HG03139 (cell line): Measurements from ENCODE around the gene SHISAL2B.
"Not testable (repeated sequence)": the region's sequence is repeated elsewhere in the genome, so short reads cannot be mapped to it uniquely, and the experiment has no call there.

Source experiments
- ATAC-seq: cut with Tn5 transposase; IDR thresholded peaks from one replicate; pipeline ENCODE4 v1.9.1; 2021; ENCODE audit not compliant: unreplicated experiment

SHISAL2B gene

DNA sequence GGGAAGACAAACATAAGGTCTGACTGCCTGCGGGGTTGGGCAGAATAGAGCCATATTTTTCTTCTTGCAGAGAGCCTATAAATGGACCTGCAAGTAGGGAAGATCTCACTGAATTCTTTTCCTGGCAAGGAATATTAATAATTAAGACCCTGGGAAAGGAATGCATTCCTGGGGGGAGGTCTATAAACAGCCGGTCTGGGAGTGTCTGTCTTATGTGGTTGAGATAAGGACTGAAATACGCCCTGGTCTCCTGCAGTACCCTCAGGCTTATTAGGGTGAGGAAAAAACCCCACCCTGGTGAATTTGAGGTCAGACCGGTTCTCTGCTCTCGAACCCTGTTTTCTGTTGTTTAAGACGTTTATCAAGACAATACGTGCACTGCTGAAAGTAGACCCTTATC is 6.1 kb downstream of the SHISAL2B start:
- ATAC-seq = not testable (repeated sequence)

DNA sequence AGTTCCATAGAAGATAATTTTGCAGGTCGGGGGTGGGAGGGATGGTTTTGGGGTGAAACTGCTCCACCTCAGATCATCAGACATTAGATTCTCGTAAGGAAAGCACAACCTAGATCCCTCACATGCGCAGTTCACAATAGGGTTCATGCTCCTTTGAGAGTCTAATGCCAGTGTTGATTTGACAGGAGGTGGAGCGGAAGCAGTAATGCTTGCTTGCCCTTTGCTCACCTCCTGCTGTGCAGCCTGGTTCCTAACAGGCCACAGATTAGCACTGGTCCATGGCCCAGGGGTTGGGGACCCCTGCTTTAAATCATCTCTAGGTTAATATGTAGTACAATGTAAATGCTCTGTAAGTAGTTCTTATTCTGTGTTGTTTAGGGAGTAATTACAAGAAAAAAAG is 10.5 kb downstream of the SHISAL2B start:
- no peak for ATAC-seq

DNA sequence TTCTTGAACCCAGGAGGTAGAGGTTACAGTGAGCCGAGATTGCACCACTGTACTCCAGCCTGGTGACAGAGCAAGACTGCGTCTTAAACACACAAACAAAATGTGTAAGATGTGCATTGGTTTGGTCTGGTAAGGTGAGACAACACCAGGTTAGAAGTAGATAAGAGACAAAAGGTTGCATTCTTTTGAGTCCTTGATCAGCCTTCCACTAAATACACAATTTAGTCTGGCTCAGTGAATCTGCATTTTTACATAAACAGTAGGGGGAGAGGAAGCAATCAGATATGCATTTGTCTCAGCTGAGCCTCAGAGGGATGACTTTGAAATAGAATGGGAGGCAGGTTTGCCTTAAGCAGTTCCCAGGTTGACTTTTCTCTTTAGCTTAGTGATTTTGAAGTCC is 15.8 kb downstream of the SHISAL2B start:
- ATAC-seq = not testable (repeated sequence)

DNA sequence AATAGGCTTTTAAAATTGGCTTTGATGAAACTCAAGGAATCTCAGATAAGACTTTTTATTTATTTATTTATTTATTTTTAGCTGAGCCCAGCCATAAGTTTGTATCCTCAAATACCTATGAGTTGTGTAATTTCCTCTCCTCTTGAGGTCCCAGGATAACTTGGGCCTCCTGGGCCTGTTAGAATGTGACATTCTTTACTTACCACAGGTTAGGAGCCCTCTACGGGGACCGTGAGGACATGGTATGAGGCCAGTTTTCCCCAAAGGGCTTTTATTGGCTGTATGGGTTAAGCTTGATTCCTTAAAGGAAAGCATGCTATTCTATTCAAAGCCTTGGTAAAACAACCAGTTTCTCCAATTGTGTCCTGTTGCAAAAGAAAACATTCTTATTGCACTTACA is 16.9 kb downstream of the SHISAL2B start:
- ATAC-seq = no peak

DNA sequence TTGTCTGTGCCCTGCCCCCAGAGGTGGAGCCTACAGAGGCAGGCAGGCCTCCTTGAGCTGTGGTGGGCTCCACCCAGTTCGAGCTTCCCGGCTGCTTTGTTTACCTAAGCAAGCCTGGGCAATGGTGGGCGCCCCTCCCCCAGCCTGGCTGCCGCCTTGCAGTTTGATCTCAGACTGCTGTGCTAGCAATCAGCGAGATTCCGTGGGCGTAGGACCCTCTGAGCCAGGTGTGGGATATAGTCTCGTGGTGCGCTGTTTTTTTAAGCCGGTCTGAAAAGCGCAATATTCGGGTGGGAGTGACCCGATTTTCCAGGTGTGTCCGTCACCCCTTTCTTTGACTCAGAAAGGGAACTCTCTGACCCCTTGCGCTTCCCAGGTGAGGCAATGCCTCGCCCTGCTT is 24.2 kb downstream of the SHISAL2B start:
- ATAC-seq = not testable (repeated sequence)

DNA sequence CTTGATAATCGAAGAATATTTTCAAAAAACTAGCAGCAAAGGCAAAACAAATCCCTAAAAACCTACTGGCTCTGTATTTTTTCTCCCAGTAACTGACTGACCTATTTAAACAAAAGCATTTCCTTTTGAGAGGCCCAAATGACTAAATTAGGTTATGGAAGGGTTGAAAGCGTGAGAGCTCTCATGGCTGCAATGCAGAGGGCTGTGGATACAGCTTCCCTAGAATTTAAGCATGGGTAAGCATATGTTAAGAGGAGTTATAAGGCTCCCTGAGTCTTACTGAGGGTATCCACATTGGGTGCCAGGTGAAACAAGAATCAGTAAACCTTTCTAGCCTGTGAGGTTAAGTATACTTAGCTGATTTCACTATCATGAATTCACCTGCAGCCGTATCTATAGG is 32.3 kb downstream of the SHISAL2B start:
- ATAC-seq = no peak

DNA sequence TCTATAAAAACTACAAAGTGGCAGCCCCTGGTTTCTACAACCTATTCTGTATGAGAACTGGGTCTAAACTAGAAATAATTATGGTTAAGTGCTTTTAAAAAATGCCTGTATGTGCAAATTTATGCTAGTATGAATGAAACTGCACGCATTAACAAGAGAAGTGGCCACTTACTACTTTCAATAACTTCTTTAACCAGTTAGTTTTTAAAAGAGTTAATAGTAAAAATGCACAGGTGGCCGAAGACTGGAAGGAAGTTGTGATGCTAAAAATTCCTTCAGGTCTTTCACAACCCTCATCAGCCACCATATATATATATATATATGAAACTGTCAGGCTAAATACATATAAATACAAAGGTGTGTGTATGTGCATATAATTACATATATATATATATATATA is 36.8 kb downstream of the SHISAL2B start:
- no peak for ATAC-seq

DNA sequence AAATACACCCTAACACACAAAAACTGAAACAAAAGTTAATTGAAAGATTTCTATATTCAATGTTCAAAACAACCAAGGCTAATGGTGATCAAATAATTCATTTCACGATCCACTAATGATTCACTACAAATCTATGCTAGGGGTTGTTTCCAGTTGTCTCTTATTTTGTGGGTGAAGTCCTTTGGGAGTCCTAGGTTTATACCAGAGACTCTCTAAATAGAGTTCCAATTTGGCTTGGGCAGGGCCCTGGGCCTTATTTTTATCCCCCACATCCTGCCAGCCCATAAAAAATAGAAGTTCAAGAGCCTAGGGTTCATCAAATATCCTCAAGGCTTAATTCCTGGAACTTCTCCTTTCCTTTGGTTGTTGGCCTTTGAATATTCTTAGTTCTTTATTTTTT is 52.1 kb downstream of the SHISAL2B start:
- no peak for ATAC-seq

DNA sequence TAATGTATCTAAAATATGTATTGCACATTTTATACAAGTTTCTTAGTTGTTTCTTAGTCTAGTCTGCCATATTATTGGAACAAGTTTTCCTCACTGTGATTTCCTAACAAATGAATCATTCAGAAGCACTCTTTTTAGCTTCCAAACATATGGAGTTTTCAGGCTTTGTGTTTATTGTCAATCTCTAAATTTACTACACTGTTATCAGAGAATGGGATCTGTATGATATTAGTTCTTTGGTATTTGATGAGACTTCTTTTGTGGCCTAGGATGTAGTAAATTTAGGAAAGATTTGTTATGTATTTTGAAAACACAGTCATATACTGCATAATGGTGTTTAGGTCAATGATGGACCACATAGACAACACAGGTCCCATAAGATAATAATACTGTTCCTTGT is 52.5 kb downstream of the SHISAL2B start:
- no peak for ATAC-seq

DNA sequence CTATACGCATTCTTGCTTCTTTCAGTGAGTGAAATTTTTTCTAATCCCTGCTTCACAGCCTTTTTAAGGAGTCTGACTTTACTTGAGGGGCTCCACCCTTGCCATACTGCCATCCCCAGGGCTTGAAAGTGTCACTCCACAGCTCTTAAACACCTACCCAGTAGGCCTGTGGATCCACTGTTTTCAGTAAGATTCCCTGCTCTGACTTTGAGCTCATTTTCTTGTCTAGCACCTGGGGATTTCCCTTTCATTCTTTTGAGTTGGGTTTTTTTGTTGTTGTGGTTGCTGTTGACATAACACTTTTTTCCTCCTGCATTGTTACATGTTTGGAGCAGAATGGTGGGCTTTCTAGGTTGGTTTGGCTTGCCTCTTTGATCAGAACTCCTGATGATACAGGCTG is 54.6 kb downstream of the SHISAL2B start:
- no peak for ATAC-seq

DNA sequence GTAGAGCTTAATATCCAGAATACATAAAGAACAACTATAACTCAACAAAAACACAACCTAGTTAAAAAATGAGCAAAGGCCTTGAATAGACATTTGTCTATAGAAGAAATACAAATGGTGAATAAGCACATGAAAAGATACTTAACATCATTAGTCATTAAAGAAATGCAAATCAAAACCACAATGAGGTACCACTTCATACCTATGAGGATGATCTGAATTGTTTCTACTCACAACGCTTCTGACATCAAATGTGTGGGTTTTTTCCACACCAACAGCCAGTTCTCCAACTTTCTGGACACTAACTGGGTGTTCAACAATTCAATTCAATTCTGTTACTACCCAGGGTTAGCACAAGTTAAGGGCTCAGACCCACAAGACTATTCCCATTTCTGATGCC is 56.1 kb downstream of the SHISAL2B start:
- ATAC-seq = no peak

DNA sequence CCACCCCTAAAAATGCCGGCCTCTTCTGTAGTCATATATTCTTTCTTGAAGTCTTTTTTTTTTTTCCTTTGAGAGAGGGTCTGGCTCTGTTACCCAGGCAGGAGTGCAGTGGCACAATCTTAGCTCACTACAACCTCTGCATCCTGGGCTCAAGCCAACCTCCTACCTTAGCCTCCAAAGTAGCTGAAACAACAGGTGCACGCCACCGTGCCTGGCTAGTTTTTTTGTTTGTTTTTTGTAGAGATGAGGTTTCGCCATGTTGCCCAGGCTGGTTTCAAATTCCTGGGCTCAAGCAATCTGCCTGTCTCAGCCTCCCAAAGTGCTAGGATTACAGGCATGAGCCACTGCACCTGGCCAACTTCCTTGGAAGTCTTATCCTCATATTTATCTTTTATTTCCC is 59.1 kb downstream of the SHISAL2B start:
- no peak for ATAC-seq

DNA sequence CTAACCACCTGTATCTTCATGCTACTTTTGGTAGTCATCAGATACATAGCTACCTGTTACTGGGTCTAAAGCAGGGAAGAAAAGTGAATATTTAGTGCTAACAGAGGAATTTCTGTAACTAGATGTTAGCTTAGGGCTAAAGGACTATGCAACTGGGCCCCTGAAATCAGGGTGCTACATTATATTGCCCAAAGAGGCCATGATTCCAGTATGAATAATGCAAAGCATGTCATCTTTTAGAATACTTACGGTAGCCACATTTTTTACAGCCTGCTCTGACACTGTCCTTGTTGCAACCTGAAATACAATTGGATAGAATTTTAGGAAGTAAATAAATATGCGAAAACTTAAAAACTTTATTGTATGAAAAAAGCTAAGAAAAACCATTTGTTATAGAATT is 63.8 kb downstream of the SHISAL2B start:
- no peak for ATAC-seq

DNA sequence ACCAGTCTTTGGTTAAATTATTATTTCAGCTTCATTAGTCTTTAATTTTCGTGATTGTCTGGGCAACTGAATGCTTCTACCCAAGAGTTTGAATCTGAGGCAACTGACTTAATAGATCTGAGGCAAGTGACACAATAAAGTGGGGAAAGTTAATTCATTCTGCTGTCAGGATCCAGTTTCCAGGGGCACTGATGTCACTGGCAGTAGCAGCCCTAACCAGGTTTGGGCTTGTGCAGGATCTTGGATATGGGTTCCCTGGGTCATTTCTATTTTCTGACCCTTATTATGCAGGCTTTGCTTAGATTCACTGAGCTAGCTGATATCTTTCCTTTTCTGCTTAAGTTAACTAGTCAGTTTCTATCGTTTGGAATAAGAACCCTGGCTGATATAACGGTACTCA is 68.6 kb downstream of the SHISAL2B start:
- ATAC-seq = no peak

DNA sequence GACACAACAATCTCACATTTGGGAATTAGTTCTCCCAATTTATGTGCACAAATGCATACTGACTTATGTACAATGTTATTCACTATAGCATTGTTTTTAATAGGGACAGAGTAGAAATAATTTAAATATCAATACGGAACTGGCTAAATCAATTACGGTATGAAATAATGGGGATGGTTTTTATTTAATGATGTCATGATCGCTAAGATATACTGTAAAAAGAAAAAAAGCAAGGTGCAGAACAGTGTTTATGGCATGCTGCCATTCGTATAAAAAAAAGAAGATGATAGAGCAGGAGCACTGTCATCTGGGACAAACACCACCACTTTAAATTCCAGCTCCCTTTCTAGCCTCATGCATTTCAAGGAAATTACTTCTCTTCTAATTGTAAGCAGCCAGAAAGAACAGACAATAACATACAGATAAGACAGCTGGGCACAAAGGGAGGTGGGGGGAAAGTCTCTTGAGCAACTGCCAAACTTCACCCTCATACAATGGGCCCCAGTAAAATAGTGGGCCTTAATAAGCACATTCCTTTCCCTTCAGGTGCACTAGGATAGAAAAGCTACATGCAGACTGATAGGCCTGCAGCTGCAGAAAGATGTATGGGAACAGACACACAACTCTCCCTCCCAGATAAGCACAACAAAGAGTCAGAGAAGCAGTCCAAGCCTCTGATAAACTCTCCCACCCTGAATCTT is 69.8 kb downstream of the SHISAL2B start:
- no peak for ATAC-seq

DNA sequence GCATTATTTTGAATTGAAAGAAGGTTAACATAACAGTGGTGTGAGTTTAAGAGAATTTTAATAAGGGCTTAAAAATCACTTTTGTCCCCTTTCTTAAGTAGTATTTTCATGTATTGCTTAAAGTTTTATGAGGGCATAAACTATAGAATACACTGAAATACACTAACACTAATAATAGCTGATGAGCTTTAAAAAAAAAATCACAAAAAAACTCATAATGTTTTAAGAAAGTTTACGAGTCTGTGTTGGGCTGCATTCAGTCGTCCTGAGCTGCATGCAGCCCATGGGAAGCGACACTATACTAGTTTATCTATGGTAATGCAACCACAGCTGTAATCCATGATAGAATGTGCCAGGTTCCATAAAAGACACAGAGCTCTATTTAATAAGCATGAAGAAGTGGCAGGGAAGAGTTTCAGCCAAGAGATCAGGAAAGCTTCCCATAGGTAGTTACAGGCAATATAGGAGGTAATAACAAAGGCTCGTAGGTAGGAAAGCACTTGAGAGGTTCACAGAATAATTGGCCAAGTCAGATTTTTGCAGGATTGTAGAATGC is 73.7 kb downstream of the SHISAL2B start:
- no peak for ATAC-seq

DNA sequence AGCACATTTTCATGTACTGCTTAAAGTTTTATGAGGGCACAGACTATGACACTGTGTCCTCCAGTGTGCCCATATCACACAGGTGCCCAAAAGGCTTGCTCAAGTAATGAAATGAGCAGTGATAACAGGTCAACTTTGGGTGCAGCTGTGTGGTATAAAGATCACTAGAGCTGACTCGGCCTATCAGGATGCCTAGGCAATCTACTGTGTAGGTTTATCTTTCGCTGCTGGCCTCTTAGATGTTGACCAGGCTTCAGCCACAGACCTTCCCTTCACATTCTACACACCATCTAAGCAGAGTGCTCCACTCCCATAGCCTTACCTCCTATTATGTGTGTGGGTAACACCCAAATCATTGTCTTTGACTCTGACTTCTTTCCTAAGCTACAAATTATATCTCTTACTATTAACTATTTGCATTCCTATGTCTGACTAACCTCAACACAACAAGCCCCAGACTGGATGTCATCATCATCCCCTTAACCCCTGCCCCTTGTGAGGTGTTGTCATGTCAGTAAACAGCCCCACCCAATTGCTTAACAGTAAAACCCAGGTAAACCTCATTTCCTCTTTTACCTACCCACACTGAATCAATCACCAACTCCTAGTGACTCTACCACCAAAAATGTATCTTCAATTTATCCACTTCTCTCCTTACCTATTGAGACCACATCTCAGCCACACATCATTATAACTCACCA is 75.7 kb downstream of the SHISAL2B start:
- no peak for ATAC-seq

DNA sequence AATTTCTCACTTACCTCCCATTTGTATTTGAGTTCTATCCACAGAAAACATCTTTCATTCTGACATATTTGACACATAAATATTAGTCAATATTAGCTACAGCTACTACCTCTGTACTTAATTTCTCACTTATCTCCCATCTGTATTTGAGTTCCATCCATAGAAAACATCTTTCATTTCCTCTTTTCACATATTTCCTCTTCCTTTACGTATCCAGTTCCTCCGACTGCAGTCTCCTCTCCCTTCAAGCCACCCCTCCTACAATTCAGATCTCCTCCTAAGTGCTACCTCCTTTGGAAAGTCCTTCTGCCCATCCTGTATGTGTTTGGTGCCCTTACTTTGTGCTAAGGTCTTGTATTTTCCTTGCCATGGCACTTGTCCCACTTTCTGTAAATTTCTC is 76.6 kb downstream of the SHISAL2B start:
- ATAC-seq = no peak
